Body of pancreas (tissue), 4 donors: Measurements from ENCODE around the gene ZC2HC1B.

Source experiments
- POLR2A ChIP-seq, 3 donors: fragments of 450-650 bp; IDR thresholded peaks; one replicate each; pipeline ENCODE4 v1.6.1; 2016; ENCODE audit warnings: antibody characterized with exemption in 3 of 3, mild to moderate bottlenecking in 2 of 3
- TF ChIP-seq, protein P1 (sequence below), 7 experiments: fragments of 450-650 bp in 4 of 7; fragments of 200-600 bp in 3 of 7; sonication (generic) in 3 of 7; IDR thresholded peaks; one replicate each; pipeline ENCODE4 v1.5.1; 2016 to 2019; ENCODE audit warnings: antibody characterized with exemption in 7 of 7

DNA sequence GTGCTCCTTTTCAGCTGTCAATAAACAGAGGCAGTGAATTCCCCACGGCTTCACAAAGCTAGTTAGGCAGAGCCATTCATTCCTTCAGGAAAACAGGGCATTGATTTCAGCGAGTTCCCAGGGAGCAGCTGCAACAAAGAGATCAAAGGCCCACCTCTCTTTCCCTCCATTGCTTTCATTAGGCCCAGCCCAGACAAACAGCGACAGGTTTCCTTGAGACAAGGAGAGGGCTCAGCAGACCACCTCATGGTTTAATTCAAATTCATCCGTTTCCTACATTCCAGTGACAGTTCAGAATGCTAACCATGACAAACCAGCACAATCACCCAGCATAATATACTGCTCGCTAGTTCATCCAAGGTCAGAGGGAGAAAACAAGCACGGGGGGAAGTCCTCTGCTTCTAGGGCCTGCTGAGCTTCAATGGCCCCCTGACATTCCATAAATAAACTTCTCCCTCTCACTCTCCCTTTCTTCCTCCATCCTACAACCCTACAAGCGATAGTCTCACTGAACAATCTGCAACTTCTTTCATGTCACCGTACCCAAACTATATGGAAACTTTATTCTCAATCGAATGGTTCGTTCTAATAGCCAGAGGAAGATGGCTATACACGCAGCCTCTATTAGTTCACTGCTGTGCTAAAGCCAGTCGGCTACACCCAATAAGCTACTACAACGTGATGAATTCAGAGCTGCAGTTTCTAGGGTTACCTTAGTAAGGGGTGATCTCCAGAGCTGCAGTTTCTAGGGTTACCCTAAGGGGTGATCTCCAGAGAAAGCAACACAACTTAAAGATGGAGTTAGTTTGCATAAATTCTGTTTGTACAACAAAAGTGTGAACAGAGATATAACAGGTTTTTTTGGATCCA is 109.1 kb downstream of the ZC2HC1B start:
- TF ChIP-seq, protein P1, sequence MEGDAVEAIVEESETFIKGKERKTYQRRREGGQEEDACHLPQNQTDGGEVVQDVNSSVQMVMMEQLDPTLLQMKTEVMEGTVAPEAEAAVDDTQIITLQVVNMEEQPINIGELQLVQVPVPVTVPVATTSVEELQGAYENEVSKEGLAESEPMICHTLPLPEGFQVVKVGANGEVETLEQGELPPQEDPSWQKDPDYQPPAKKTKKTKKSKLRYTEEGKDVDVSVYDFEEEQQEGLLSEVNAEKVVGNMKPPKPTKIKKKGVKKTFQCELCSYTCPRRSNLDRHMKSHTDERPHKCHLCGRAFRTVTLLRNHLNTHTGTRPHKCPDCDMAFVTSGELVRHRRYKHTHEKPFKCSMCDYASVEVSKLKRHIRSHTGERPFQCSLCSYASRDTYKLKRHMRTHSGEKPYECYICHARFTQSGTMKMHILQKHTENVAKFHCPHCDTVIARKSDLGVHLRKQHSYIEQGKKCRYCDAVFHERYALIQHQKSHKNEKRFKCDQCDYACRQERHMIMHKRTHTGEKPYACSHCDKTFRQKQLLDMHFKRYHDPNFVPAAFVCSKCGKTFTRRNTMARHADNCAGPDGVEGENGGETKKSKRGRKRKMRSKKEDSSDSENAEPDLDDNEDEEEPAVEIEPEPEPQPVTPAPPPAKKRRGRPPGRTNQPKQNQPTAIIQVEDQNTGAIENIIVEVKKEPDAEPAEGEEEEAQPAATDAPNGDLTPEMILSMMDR (IDR thresholded peaks at IDR 0.05) = no peak
- TF ChIP-seq POLR2A (IDR thresholded peaks at IDR 0.05) = no peak
